HepG2 (cell line): ENCODE measurements around the gene CHRNA7. TPM values are rescaled to one million over a fixed set of nuclear protein-coding genes. Genes with fewer than 3 reads are reported as not detected.

Experiments
- HCFC1 ChIP-seq: fragments of 150-350 bp; IDR thresholded peaks from 2 replicates; pipeline ENCODE4 v1.6.1; 2014; ENCODE audit warnings: low read depth, low read length
- NR2F1 ChIP-seq, 2 experiments: fragments of 450-650 bp in 1 of 2; formaldehyde crosslinking in 1 of 2; IDR thresholded peaks; 2 replicates each; pipeline versions ENCODE4 v1.5.0 to v1.6.1; 2016 to 2020; ENCODE audit warnings: mild to moderate bottlenecking in 1 of 2, missing compliant biosample characterization in 1 of 2, missing genetic modification reagents in 1 of 2, moderate library complexity in 1 of 2
- ZNF670 ChIP-seq: sonication (generic); formaldehyde crosslinking; IDR thresholded peaks from 2 replicates; pipeline ENCODE4 v1.8.0; 2022; ENCODE audit warnings: mild to moderate bottlenecking, missing genetic modification reagents, borderline replicate concordance
- polyA plus RNA-seq, 8 experiments: library from polyadenylated mRNA; depleted of rRNA in 3 of 8; stranded (reverse) in 7 of 8; unstranded in 1 of 8; fragments of >200 nt; fragmentation: Illumina TruSeq in 4 of 8; extraction: Trizol in 4 of 8; gene quantifications; 2 replicates each; pipeline versions ENCODE4 v1.2.1 to v1.2.3, GENCODE V29; 2011 to 2016; ENCODE audit warnings: low read depth in 4 of 8, missing spikeins in 1 of 8, mixed read lengths in 1 of 8; ENCODE audit not compliant: insufficient read depth in 1 of 8
- small RNA-seq, 3 experiments: library from RNA; depleted of rRNA; stranded (forward); fragments of <200 nt; gene quantifications; one replicate each; pipeline ENCODE3, GENCODE V24; 2012; ENCODE audit warnings: low read depth in 2 of 3, low replicate concordance in 1 of 3; ENCODE audit not compliant: insufficient read length in 3 of 3, insufficient read depth in 2 of 3
- total RNA-seq, 5 experiments: library from RNA; depleted of rRNA; stranded (reverse); fragments of >200 nt; fragmentation: Illumina TruSeq; extraction: Trizol; gene quantifications; 2 replicates each; pipeline ENCODE4 v1.2.3, GENCODE V29; 2016; ENCODE audit warnings: low read depth in 1 of 5

Gene CHRNA7
- total and polyA plus RNA-seq, 2 of the 13 experiments (the other 11 are each of a cell fraction or from before 2014, with no cell fraction given) = 1.3 to 1.4 TPM

- TF ChIP-seq ZNF670 (CRISPR knock-in tag) (no peak), NR2F1 (CRISPR knock-in tag; IDR thresholded peaks at IDR 0.05) (no peak), HCFC1 (no peak)
These were observed 188.4 kb downstream of the CHRNA7 start (continued) for GRCh38 chr15:32218666-32219065.

Small RNAs within 50 kb of the gene (small RNA-seq; reads per million reads assigned to genes)
- gene RF00019 = 0 reads per million in 3 experiments

Other genes starting within 250 kb of the CHRNA7 start
- gene OTUD7A, start 159.8 kb upstream of the CHRNA7 start, total RNA-seq (2016; rRNA removed; fragmentation: Illumina TruSeq; extraction: Trizol) = 0.07 TPM in 1 of 2 replicates, not detected in the other
- gene OTUD7A, start 159.8 kb upstream of the CHRNA7 start, polyA plus RNA-seq (2011; rRNA removed) = 0.05 and 0.17 TPM in 2 replicates